Measurements from ENCODE around the gene TMEM266. TPM values are rescaled to one million over a fixed set of nuclear protein-coding genes. Genes with fewer than 3 reads are reported as not detected.

The TMEM266 gene
- total and polyA plus RNA-seq, 8 donors, result 0.35 to 2.8 (median 1.3) TPM; not detected in 4

DNA sequence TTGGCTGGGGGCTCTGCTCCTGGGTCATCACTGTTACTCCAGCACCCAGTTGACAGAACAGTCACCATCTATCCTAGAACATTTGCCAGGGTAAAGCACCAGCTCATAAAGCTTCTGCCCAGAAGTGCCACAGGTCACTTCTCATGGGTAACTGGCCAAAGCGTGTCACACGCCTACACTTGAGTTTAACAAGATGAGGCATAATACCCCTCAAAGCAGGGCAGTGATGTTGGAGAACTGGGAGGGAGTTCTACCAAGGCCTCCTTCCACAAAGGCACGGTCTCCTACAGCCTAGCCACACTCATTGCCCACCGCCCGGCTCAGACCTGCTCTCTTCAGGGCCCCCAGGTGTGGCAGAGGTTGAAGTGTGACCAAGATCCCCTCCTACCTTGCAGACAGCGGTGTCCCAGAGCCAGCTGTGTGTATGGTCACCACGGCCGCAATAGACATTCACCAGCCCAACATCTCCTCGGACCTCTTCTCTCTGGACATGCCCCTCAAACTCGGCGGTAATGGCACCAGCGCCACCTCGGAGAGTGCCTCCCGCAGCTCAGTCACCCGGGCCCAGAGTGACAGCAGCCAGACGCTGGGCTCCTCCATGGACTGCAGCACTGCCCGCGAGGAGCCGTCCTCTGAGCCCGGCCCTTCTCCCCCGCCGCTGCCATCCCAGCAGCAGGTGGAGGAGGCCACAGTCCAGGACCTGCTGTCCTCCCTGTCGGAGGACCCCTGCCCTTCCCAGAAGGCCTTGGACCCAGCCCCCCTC lies 143.7 kb downstream of the TMEM266 start:
- H3K36me3 ChIP-seq, result peaks cover 0 to 55% (median 28%) of the 10 kb centered on the region in 4 donors
- TF ChIP-seq, protein P1, sequence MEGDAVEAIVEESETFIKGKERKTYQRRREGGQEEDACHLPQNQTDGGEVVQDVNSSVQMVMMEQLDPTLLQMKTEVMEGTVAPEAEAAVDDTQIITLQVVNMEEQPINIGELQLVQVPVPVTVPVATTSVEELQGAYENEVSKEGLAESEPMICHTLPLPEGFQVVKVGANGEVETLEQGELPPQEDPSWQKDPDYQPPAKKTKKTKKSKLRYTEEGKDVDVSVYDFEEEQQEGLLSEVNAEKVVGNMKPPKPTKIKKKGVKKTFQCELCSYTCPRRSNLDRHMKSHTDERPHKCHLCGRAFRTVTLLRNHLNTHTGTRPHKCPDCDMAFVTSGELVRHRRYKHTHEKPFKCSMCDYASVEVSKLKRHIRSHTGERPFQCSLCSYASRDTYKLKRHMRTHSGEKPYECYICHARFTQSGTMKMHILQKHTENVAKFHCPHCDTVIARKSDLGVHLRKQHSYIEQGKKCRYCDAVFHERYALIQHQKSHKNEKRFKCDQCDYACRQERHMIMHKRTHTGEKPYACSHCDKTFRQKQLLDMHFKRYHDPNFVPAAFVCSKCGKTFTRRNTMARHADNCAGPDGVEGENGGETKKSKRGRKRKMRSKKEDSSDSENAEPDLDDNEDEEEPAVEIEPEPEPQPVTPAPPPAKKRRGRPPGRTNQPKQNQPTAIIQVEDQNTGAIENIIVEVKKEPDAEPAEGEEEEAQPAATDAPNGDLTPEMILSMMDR (IDR thresholded peaks at IDR 0.05), result no peak
- no peak for TF ChIP-seq POLR2AphosphoS5 (IDR thresholded peaks at IDR 0.05)
- no peak for TF ChIP-seq POLR2A (IDR thresholded peaks at IDR 0.05)
- no peak for TF ChIP-seq EP300 (IDR thresholded peaks at IDR 0.05)
- WGBS, 5 donors, result 89 to 97% (median 96%) methylated on average over 14 to 23 of the region's 23 CpGs
- H3K9me3 ChIP-seq, result no peaks in the 10 kb centered on the region
- no peak overlapping the region for H3K4me3 ChIP-seq
- DNase-seq, result no peak
- peaks cover 0 to 29% (median 24%) of the 10 kb centered on the region in 4 donors for H3K4me1 ChIP-seq
- intact Hi-C loops (cut with DNase I; ENCODE audit: low total_unique reads), result no loop called here
- H3K27me3 ChIP-seq, result no peaks in the 10 kb centered on the region
- H3K27ac ChIP-seq, result no peak overlapping the region

DNA sequence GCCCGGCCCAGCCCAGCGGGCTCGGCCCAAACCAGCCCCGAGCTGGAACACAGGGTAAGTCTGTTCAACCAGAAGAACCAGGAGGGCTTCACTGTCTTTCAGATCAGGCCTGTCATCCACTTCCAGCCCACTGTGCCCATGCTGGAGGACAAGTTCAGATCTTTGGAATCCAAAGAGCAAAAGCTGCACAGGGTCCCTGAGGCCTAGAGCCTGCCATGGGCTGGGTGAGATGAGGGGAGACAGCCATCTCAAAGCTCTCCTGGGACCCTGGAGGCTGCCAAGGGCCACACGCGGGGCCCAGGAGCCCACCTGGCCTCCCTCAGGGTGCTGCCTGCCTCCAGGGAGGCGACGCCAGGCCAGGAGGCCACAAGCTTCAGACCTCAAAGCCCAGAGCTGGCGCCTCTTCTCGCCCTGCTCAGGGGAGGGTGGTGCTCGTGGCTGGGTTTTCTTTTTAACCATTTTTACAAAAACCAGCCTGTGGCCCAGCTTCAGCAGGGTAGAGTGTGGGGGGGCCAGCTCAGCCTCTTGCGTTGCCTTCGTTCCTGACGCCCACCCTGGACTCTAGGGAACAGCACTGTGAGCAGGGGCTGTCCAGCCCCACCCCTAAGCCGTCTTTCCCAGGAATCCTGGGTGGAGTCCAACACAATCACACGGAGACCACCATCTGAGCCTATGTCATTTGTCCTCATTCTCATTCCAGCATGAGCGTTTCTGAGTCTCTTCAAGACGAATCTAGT lies 144.5 kb downstream of the TMEM266 start:
- 87 to 92% (median 90%) methylated on average over 14 to 18 of the region's 18 CpGs for WGBS, 5 donors
- intact Hi-C loops (cut with DNase I; ENCODE audit: low total_unique reads), result no loop called here
- no peak for TF ChIP-seq EP300 (IDR thresholded peaks at IDR 0.05)
- TF ChIP-seq POLR2A (IDR thresholded peaks at IDR 0.05), result no peak
- TF ChIP-seq POLR2AphosphoS5 (IDR thresholded peaks at IDR 0.05), result no peak
- TF ChIP-seq, protein P1 (IDR thresholded peaks at IDR 0.05), result no peak
- H3K4me3 ChIP-seq, result no peak overlapping the region
- no peaks in the 10 kb centered on the region for H3K9me3 ChIP-seq
- H3K4me1 ChIP-seq, result peaks cover 0 to 21% (median 17%) of the 10 kb centered on the region in 4 donors
- H3K36me3 ChIP-seq, result peaks cover 0 to 62% (median 33%) of the 10 kb centered on the region in 4 donors
- no peaks in the 10 kb centered on the region for H3K27me3 ChIP-seq
- no peak for DNase-seq
- H3K27ac ChIP-seq, result no peak overlapping the region

DNA sequence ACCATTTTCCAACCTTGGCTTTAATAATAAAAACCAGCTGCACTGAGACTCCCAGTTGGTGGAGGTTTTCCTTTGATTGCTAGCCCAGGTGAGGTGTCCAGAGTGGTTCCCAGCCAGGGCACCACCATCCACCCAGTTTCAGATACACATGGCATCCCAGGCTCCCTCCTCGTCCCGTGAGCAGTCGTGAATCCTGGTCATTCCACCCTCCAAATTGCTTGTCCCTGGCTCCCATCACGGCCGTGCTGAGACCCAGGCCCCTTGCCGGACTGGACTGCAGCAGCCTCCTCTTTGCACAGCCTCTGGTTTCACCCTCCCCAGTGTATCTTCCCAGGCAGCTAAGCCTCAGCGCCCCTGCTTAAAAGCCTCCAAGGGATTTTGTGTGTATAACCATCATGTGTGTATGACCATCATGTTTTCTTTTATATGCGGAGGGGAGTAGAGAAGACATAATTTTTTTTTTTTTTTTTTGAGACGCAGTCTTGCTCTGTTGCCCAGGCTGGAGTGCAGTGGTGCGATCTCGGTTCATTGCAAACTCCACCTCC lies 145.2 kb downstream of the TMEM266 start:
- Histone ChIP-seq H3K27me3 (no peaks in the 10 kb centered on the region), H3K4me1 (peaks cover 0 to 16% (median 14%) of the 10 kb centered on the region in 4 donors), H3K36me3 (peaks cover 0 to 69% (median 40%) of the 10 kb centered on the region in 4 donors), H3K4me3 (no peak overlapping the region), H3K9me3 (no peaks in the 10 kb centered on the region), H3K27ac (no peak overlapping the region)
- WGBS, 5 donors, result 92 to 97% (median 93%) methylated on average over 11 of the region's 11 CpGs
- TF ChIP-seq EP300 (IDR thresholded peaks at IDR 0.05) (no peak), POLR2A (IDR thresholded peaks at IDR 0.05) (no peak), POLR2AphosphoS5 (IDR thresholded peaks at IDR 0.05) (no peak)
- TF ChIP-seq, protein P1 (IDR thresholded peaks at IDR 0.05), result no peak
- intact Hi-C loops (cut with DNase I; ENCODE audit: low total_unique reads), result no loop called here
- no peak for DNase-seq

DNA sequence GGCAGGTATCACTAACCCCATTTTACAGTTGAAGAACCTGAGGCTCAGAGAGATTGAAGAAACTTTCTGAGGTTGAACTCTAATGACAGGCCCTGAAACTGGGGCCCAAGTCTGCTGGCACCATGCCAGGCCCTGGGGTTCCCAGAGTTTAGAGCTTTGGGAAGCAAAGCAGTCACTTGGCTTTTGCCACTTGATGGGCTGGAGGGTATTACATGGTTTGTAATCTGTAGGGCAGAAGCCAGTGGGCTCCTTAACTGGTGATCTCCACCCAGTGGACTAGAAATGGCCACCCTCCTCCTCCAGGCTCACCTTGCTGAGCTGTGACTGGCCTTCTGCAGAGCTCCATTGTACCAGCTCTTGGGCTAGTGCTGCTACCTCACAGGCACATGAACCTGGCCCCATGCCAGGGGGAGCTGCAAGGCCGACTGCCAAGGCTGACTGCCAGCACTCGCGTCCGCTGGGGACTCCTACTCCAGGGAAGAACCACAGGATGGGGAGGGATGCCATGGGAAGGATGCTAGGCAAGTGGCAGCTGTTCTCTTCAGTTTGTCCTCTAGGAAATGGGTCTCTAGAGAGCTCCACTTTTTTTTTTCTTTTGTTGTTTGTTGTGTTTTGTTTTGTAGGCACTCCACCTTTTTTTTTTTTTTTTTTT lies 146.7 kb downstream of the TMEM266 start:
- TF ChIP-seq EP300 (IDR thresholded peaks at IDR 0.05) (no peak), POLR2AphosphoS5 (IDR thresholded peaks at IDR 0.05) (peak in 1 of 3 donors; percentile 52), POLR2A (IDR thresholded peaks at IDR 0.05) (no peak)
- Histone ChIP-seq H3K4me3 (no peak overlapping the region), H3K27ac (no peak overlapping the region), H3K36me3 (peaks cover 11 to 83% (median 55%) of the 10 kb centered on the region in 4 donors), H3K27me3 (no peaks in the 10 kb centered on the region), H3K4me1 (peaks cover 0 to 6% (median 5%) of the 10 kb centered on the region in 4 donors), H3K9me3 (no peaks in the 10 kb centered on the region)
- intact Hi-C loops (cut with DNase I; ENCODE audit: low total_unique reads), result no loop called here
- 18 to 33% (median 20%) methylated on average over 4 of the region's 4 CpGs for WGBS, 5 donors
- DNase-seq, result peak; percentile 84 to 96

Data from stomach (tissue), 9 donors.